ENCODE measurements around the gene SRRD.
"Not testable (repeated sequence)": the region's sequence is repeated elsewhere in the genome, so short reads cannot be mapped to it uniquely, and the experiment has no call there.

Gene SRRD

GRCh38 chr22:26483439-26484359 lies at the start of gene SRRD, which contains the start of gene HPS4:
Gene SRRD, plus strand, starts transcription at chr22:26483877. Its CDS starts 14 bp downstream, at chr22:26483891.
Gene HPS4, minus strand, starts transcription at chr22:26483783. Its CDS starts 2,021 bp downstream, at chr22:26481762.
- no peak for TF ChIP-seq CTCF (IDR thresholded peaks at IDR 0.05; ENCODE audit: extremely low read depth, insufficient read depth, missing control alignments)
- in situ Hi-C loops (cut with MboI; ENCODE audit: low pct_unique_long_range_greater_than_20kb, low sequenced_read_pairs, unreplicated experiment): no loop called here
- peak; percentile 91 for DNase-seq (ENCODE audit: low spot score)

GRCh38 chr22:26435327-26436093 lies 48.2 kb upstream of the SRRD start:
- no peak for DNase-seq (ENCODE audit: low spot score)
- in situ Hi-C loops (cut with MboI; ENCODE audit: low pct_unique_long_range_greater_than_20kb, low sequenced_read_pairs, unreplicated experiment): no loop called here
- TF ChIP-seq CTCF (IDR thresholded peaks at IDR 0.05; ENCODE audit: extremely low read depth, insufficient read depth, missing control alignments): no peak

- DNase-seq (ENCODE audit: low spot score): no peak
- TF ChIP-seq CTCF (IDR thresholded peaks at IDR 0.05; ENCODE audit: extremely low read depth, insufficient read depth, missing control alignments): no peak
- in situ Hi-C loops (cut with MboI; ENCODE audit: low pct_unique_long_range_greater_than_20kb, low sequenced_read_pairs, unreplicated experiment): no loop called here
These were observed 46.7 kb upstream of the SRRD start for GRCh38 chr22:26436903-26437515.

- in situ Hi-C loops (cut with MboI; ENCODE audit: low pct_unique_long_range_greater_than_20kb, low sequenced_read_pairs, unreplicated experiment): no loop called here
- DNase-seq (ENCODE audit: low spot score): no peak
- no peak for TF ChIP-seq CTCF (IDR thresholded peaks at IDR 0.05; ENCODE audit: extremely low read depth, insufficient read depth, missing control alignments)
These were observed 45.8 kb upstream of the SRRD start for GRCh38 chr22:26437694-26438392.

GRCh38 chr22:26438776-26439175 lies 44.9 kb upstream of the SRRD start:
- in situ Hi-C loops (cut with MboI; ENCODE audit: low pct_unique_long_range_greater_than_20kb, low sequenced_read_pairs, unreplicated experiment); DNase-seq (ENCODE audit: low spot score): not testable (repeated sequence)

- in situ Hi-C loops (cut with MboI; ENCODE audit: low pct_unique_long_range_greater_than_20kb, low sequenced_read_pairs, unreplicated experiment): no loop called here
- no peak for DNase-seq (ENCODE audit: low spot score)
- TF ChIP-seq CTCF (IDR thresholded peaks at IDR 0.05; ENCODE audit: extremely low read depth, insufficient read depth, missing control alignments): no peak
These were observed 44.1 kb upstream of the SRRD start for GRCh38 chr22:26439559-26439958.
